GM12892 (cell line): ENCODE data around the gene FXYD4.

ENCODE experiments used
- DNase-seq: peaks from one replicate; pipeline ENCODE4 v3.0.0; 2011; ENCODE audit not compliant: insufficient read length
- FAIRE-seq: peaks from 2 replicates; lab custom pipeline; 2011; peaks lifted over from hg19 to GRCh38; lab: Jason Lieb, UNC
- POLR2A ChIP-seq: IDR thresholded peaks from 2 replicates; pipeline ENCODE4 v1.6.1; 2011; ENCODE audit warnings: low read depth, low read length, control low read depth
- POLR2AphosphoS5 ChIP-seq: IDR thresholded peaks from 2 replicates; pipeline ENCODE4 v1.6.1; 2011; ENCODE audit warnings: low read depth, low read length, control low read depth
- TAF1 ChIP-seq: IDR thresholded peaks from 2 replicates; pipeline ENCODE4 v1.6.1; 2011; ENCODE audit warnings: low read depth, mild to moderate bottlenecking, control low read depth, low read length, borderline replicate concordance

FXYD4 gene

DNA sequence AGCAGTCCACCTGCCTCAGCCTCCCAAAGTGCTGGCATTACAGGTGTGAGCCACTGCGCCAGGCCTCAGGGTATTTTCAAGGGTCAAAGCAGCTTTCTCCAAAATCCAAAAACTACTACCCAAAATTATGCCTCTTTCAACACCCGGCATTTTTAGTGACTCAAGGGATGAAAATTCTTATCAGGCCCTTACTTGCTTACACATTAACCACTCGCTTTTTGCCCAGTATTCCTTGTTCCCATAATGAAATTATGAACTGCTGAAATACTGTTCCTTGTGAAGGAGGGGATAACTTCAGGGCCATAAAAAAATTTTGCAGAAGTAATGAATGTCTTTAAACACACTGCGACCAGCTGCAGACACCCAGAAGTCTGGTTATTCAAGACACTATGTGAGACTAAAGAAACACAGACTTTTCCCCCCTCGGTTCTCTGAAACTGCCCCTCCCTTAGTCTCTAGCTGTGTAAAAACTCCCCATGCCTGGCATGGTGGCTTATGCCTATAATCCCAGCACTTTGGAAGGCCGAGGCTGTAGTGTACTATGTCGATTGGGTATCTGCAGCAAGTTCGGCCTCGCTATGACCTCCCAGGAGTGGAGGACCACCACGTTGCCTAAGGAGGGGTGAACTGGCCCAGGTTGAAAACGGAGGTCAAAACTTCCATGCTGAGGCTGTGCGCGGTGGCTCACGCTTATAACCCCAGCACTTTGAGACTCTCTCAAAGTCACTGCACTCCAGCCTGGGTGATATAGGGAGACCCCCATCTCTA, 12.0 kb downstream of the FXYD4 start:
- FAIRE-seq (no peak), DNase-seq (no peak)

DNA sequence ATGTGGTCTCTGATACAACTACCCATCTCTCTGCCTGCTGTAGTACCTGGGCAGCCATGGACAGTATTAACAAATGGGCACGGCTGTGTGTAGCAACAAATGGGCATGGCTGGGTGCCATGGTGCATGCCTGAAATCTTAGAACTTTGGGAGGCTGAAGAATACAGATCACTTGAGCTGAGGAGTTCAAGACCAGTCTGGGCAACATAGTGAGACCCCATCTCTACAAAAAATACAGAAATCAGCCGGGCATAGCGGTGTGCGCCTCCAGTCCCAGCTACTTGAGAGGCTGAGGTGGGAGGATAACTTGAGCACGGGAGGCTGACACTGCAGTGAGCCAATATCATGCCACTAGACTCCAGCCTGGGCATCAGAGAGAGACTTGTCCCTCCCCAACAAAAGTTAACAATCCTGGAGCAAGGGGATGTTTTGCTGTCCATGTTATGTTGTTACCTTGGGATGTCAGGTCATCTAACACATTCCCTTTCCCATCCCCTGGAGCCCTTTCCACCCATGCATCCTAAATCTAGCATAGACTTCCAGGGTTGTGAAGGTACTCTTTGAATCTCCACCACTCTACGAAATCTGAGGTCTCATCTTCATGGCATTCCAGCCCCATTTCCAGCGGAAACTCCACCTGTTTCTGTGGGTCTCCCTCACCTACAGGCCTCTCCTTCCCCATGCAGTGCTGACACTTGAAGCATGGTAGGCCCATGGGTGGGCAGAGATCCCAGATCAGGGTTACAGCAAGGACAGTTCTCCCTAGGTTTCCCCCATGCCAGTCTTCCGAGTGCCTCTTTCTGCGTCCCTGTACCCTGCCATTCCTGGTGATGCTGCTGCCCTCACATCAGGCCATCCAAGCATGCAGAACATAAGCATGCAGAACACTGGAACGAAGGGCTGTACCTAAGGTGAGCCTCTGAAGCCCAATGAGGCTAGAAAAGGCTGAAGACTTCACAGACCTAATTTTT, 13.1 kb downstream of the FXYD4 start:
- no peak for FAIRE-seq
- peak; percentile 78 for TF ChIP-seq POLR2A
- TF ChIP-seq POLR2AphosphoS5, result peak; percentile 93
- TF ChIP-seq TAF1, result no peak
- no peak for DNase-seq

More for the DNA sequence above, 12.0 kb downstream of the FXYD4 start:
- TF ChIP-seq POLR2AphosphoS5 (no peak), TAF1 (no peak), POLR2A (no peak)

DNA sequence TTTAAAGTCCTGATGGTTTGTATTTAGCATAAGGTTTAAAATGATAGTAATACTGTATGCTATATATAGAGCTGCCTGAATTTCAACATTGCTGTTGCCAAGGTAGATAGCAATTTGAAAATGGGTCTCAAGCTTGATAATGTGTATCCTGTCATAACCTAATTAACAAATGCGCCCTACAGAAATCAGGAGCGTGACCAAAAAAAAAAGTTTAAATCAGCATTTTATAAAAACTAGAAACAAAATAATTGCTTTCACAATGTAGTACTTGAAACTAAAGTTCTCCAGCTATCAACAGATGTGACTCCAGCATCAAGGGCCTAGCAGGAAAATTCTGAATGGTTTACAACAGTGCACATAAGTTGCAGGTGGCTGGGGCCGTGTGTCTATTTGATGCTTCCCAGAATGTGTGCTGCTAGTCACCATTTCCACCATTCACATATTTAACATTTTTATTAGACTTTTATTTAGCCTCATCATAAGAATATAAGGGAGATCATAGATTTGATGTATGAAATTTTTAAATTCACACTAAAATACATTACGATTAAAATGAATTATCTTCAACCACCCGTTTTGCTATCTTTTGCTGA, 14.1 kb downstream of the FXYD4 start:
- DNase-seq, result no peak
- FAIRE-seq, result no peak
- TF ChIP-seq POLR2A (no peak), TAF1 (no peak), POLR2AphosphoS5 (no peak)

DNA sequence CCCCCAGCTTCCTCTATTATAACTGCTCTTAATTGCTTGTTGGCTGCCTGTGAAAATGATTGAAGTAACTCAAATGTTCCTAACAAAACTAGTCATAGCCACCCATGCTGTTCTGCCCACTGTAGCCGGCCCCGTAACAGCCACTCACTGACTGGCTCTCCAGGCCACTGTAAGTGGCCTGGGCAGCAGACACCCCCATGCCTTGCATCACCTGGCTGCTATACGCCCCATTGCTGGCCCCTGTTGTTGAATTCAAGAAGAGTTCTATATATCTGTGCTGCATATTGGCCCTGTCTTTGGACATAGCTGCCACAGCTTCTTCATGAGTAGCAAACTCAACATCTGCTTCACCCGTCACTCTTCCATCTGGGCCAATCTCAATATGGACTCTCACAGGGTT, 15.1 kb downstream of the FXYD4 start:
- FAIRE-seq (no peak), DNase-seq (no peak)
- TF ChIP-seq POLR2AphosphoS5 (no peak), POLR2A (no peak)

DNA sequence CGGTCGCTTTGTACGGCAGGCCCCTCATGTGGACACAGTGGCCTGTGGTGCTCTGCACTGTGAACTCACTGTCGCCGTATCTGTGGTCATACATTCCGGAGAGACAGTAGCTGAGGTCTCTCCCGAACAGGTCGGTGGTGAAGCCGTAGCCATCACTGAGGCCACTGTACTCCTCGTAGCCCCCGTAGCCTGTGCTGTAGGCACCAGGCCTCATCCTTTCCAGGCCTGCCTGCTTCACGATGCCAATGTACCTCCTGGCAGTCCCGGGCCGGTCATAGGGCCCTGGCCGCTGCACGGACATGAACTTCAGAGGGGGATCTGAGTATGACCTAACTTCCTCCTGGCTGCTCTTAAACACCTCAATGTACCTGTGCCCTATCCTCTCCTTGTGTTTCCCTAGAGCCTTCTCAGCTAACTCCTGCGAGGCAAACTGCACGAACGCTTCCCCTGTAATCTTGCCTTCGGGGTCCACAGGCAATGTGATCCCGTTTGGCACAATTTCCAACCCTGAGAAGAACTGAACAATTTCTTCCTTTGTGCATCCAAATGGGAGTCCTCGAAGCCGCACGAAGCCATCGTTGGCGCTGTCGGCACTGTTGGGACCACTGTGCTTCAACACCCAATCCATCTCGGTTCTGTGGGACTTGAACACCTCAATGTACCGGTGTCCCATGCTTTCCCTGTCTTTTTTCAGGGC, 15.7 kb downstream of the FXYD4 start:
- FAIRE-seq (no peak), DNase-seq (no peak)
- TF ChIP-seq POLR2AphosphoS5, result no peak; the same call in 1 of the 2 replicates
- peak; percentile 45; the same call in 1 of the 2 replicates for TF ChIP-seq POLR2A
- no peak for TF ChIP-seq TAF1

DNA sequence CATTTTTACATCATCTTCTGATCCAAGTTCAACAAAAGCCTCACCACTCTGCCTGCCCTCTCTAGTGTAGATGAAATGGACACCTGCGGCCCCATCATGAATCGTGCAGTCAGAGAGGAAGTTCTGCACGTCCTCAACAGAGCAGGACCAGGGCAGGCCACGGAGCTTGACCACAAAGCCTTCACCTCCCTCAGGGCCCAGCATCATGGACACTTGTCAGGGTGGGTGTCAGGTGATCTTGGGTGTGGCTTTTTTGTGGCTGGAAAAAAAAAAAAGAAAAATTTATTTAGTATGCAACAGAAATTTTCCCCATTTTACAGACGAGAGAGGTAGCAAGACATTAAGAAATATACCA, 16.2 kb downstream of the FXYD4 start:
- TF ChIP-seq TAF1, result no peak
- TF ChIP-seq POLR2A, result no peak
- no peak for TF ChIP-seq POLR2AphosphoS5
- FAIRE-seq (no peak), DNase-seq (no peak)

DNA sequence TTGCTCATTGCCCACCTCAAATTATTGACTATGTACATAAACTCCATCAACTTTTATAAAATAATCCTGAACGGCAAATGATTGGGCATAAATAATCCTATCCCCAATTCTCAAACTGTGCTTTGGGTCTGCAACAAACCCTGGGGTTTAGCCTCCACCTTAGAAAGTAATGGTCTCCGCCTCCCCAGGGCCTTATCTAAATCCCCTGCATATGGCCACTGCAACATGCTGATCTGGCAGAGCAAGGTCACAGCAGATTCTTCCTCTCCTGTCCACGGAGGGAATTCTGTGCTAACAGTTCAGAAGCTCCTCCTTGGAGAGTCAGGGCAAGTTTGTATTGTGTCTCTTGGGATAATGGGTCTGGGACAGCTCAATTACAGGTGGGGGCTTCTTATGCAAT, 18.4 kb downstream of the FXYD4 start:
- TF ChIP-seq TAF1 (no peak), POLR2AphosphoS5 (no peak), POLR2A (no peak)
- FAIRE-seq (no peak), DNase-seq (no peak)

DNA sequence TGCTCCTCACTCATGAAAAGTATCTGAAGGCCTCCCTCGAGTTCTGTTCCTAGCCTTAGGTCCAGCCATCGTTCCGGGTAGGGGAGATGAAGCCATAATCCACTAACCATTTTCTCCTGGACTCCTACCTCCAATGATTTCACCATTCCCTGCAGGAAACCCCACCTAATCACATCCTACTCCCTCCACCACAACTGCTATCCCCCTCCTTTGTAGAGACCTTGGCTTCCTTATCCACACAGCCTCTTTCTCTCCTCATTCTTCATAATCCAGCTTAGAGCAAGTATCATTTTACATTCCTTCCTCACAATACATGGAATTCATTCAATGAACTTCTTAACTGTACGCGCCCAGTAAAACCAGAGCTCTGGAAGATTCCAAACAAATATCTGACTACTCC, 18.9 kb downstream of the FXYD4 start:
- DNase-seq, result no peak
- no peak for FAIRE-seq
- TF ChIP-seq POLR2AphosphoS5 (peak; percentile 24; the same call in 1 of the 2 replicates), TAF1 (no peak), POLR2A (no peak)

DNA sequence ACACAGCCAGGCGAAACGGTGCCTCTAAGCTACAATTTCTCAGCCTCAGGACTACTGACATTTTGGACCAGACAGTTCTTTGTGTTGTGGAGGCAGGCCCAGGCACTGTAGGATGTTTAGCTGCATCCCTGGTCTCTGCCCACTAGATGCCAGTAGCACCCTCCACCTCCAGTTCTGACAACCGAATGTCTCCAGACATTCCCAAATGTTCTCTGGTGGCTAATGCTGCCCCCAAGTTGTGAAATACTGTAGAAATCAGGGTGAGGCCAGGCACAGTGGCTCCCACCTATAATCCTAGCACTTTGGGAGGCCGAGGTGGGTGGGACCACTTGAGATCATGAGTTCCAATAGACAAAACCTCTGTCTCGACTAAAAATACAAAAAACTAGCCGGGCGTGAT, 19.3 kb downstream of the FXYD4 start:
- TF ChIP-seq TAF1 (no peak), POLR2AphosphoS5 (no peak), POLR2A (no peak)
- DNase-seq (no peak), FAIRE-seq (no peak)

DNA sequence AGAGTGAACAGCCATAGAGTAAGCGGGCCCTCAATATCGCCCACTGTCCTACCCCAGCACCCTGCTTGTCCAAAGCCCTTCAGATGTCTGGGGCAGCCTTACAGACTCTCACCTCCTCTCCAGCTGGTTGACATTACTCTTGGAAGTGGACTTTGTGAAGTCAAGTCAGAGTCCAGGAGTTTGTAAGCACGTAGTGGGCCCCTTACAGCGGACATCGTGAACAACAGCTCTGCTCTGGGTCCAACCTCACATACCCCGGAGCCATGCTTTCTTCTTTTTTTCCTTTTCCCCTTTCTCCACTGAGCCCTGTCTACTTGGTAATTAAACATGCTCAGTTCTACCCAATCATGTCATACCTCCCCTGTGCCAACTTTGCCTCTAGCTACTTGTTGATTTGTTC, 20.1 kb downstream of the FXYD4 start:
- TF ChIP-seq POLR2A (no peak), POLR2AphosphoS5 (no peak), TAF1 (no peak)
- FAIRE-seq, result no peak

More for the DNA sequence above, 20.1 kb downstream of the FXYD4 start:
- no peak for DNase-seq
